Measurements from ENCODE around the gene PRDM16.

PRDM16 gene

DNA sequence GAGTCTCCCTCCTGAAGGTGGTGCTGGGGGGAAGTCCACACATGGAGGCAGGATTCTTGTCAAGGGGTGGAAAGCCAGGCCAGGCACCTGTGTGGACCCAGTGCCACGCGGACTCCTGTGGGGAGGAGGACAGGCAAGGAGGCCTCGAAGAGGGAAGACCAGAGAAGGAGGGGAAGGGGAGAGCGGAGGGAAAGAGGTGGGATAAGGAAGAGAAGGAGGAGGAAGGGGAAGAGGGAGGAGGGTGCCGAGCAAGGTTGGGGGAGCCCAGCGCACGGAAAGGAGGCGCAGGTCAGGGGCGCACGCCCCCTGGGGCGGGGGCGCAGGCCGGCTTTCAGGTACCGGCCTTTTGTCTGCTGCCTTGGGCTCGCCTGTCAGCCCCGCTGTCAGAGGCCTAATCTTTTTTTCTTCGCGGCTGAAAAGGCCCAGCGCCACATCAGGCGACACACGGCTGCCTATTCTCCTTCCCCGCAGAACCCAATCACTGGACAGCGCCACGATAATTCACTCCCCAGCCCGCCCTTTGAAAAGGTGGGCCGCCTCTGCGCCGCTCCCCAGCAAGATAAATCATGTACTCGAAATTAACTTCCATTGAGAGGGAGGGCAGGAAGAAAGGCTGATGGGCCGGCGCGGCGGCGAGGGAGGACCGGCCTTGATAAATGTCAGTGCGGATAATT lies 42.5 kb downstream of the PRDM16 start:
- no peak for DNase-seq

DNA sequence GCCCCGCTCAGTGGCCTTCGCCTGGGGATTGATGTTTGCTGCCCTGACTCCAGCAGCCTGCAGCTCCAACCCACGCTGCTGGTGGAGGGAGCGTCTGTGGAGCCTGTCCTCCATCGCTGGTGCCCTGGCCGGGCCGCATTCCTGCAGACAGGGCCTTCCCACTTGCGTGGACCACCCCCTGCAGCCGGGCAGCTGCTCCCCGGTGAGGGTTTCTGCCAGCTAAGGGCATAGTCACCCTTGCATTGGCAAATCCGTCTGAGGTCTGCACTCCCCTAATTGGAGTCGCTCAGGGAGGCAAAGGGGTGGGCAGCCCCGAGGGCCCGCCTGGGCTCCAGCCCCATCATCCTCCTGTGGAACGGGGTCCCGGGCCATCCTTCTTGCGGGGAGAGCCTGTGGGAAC lies 43.5 kb downstream of the PRDM16 start:
- no peak for DNase-seq

DNA sequence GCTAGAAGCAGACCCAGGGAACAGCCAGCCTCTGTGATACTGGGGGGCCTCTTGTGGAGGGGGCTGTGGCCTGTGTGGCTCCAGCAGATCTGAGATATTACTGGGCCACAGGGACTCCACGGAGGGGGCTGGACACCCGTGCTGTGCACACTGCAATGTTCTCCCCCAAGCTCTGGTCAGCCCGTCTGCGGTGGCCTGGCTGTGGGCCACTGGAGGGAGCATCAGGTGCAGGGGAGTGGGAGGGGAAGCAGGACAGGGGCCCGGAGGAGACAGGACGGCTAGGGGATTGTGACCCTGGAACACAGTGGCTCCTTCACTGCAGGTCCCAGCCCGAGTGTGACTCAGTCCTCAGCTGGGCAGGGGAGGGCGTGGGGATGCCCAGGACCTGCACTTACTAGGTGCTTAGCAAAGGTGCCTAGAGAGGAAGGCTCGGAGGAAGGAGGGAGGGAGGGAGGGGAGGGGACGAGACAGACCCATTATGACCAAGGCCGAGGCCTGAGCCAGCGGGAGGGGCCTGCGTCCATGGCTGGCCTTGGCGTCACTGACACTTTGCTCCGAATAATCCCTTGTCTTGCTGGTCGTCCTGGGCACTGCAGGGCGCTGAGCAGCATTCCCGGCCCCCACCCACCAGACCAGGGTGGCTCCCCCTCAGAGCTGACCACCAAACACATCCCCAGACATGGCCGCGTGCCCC lies 44.2 kb downstream of the PRDM16 start:
- no peak for DNase-seq

DNA sequence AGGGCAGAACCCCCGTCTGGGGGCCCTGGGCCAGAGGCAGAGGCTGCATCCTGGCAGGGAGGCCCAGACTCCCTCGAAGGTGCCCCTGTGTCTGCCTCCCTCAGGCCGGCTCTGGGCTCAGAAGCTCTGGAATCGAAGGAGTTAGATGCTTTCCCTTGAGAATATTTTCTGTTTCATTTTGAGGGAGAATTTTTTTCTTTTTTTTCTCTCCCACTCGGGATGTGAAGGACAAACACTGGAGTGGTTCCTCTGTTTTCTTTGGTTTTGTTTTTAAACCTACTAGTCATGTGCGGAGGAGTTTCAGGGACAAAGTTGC lies 44.7 kb downstream of the PRDM16 start:
- no peak for DNase-seq

DNA sequence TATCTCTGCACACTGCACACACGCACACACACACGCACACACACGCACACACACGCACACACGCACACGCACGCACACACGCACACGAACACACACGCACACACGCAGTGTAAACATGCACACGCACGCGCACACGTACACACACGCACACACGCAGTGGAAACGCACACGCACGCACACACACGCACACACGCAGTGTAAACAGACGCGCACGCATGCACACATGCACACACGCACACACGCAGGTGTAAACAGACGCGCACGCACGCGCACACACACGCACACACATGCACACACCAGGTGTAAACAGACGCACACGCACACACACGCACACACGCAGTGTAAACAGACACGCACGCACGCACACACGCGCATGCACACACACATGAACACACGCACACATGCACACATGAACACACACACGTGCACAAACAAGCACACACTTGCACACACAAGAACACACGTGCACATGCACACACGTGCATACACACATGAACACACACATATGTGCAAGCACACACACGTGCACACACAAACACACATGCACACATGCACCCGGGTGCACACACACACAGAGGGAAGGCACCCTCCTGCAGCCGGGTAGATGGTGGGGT lies 45.2 kb downstream of the PRDM16 start:
- DNase-seq = no peak

DNA sequence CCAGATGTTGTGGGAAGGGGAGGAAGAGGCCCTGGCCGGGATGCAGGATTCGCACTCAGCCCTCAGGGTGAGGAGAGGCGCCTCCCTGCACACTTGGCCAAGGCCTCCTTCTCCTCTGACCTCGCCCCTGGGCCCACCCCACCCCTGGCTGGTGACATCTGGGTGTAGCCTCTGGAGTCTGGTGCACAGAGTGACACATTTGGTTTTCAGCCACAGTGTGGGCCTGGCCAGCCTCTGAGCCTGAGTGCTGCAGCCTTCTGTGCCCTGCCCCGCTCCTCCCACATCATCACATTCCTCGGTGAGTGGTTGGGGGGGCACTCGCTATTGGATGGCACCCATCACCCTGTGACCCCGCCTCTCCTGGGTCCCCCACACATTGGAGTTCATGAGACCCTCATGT lies 45.8 kb downstream of the PRDM16 start:
- no peak for DNase-seq

DNA sequence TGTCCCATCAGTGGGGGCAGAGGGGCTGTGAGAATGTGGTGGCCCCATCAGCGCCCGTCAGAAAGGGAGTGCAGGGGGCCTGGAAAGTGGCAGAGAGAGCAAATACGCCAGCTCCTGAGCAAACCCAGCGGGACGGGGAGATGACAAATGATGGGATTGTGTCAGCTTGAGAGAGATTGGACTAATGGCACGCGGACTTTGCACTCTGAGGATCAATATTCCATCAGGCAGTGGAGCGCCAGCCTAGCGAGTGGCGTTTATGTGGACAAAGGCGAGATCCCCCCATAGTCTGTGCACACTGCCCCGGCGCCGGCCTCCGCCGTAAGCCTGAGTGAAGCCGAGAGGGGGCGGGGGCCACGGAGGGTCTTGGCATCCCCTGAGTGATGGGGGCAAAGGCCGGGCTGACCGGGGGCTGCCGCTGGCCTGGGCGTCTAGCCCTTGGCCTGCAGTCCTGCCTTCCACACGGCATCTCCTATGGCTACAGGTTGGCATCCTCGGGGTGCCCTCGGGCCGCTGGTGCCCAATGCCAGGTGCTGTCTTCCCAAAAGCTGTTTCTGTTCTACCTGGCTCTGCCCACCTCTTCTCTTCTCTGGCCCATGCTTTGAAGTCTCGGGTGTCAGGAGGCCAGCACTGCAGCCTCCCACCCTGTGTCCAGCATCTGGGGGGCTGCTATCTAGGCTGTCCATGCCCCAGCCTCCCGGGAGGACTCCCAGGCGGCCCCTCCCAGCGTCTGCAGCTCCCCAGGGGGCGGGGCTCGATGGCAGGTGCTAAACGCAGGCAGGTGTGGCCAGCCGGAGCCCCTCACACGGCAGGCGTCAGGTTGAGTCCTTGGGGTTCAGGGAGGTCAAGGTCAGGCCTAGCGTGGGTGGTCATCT lies 46.5 kb downstream of the PRDM16 start:
- no peak for DNase-seq

DNA sequence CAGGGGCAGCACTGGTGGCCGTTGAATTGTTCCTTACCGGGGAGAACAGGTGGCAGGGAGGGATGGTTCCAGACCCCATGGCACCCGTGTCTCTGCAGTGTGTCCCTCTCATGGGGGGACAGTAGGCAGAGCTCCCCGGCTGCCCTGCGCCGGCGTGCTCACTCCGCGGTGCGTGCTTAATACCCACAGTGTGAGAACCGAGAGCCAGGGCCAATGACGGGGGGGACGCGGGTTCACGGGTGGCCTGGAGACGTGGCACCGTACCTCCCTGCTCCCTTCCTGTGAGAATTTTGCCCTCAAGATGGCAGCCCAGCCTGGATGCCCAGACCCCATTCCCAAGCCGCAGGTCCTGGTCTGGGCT lies 47.1 kb downstream of the PRDM16 start:
- no peak for DNase-seq

DNA sequence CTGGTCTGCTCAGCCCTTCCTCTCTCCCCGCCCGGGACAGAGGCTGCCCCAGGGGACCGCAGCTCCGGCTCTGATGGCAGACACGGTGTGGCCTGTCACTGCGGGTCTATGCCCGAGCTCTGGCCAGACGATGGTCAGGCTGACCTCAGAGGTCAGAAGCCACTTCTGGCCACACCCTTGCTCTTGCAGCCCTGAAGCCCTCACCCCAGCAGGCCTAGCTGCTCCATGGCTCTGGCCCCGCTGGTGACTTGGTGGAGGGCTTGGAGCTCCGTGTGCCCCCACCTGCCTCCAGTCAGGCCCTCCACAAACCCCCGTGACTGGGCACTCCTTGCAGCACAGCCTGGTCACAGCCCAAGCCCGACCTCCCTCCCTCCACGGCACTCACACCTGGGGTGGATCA lies 47.6 kb downstream of the PRDM16 start:
- DNase-seq = no peak

DNA sequence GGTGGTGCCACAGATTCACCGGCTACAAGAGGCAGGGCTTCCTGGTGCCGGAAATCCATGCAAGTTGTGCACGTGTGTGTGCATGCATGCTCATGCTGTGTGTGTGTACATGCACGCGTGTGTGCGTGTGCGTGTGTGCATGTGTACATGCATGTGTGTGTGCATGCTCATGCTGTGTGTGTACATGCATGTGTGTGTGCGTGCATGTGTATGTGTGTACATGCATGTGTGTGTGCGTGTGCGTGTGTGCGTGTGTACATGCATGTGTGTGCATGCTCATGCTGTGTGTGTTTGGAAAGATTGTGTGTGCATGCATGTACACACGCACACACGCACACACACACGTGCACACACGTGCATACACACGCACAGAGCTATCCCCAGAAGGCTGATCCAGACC lies 48.9 kb downstream of the PRDM16 start:
- no peak for DNase-seq

DNA sequence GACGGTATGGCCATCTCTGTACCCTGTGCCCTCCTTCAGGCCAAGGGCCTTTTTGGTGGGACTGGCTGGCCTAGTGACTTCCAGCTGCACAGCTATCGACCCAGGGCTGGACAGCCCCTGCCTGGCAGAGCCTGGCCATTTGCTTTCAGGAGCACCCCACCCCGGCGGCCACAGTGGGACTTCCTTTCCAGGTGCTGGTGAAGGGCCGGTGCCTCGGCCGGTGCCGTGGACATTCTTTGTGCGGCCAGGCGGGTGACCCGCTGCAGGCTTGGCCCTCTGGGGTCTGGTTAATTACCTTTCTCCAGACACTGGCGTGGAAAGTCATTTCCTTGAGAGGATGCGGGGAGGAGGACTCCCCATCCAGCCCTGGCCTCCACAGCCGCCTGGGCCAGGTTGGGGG lies 50.1 kb downstream of the PRDM16 start:
- DNase-seq = no peak

DNA sequence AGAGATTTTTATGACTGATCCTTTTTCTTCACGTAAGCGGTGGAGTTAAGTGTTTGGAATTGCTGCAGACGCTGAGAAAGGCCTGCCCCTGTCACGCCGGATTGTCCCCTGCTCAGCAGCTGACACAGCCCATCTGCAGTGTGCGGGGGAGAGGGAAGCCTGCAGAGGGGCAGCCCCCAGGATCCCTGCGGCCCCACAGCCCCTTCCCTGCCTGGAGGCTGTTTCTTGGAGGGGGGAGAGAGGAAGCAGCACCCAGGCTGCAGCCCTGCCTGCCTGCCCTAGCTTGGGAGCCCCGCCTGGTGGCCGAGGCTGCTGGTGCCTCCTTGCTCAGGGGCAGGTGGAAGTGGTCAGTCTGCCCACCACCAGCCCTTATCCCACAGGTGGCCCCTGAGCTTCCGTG lies 50.7 kb downstream of the PRDM16 start:
- peak; percentile 22 for DNase-seq

DNA sequence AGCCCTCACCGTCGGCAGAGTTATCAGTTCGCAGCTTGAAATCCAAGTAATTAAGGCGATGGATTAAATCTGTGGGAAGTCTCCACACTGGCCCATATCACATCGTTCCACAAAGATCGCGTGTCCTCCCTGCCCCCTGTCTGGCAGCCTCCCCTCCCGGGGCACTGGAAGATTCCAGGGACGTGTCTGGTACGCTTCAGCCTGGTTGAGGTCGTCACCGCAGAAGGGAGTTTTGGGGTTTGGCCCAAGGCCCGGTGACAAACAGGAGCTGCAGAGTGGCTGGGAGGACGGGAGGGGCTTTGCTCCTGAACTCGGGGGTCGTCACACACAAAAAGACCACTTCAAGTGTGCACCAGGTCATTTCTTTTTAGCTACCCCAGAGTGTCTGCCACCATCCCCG lies 51.1 kb downstream of the PRDM16 start:
- peak; percentile 22 for DNase-seq

DNA sequence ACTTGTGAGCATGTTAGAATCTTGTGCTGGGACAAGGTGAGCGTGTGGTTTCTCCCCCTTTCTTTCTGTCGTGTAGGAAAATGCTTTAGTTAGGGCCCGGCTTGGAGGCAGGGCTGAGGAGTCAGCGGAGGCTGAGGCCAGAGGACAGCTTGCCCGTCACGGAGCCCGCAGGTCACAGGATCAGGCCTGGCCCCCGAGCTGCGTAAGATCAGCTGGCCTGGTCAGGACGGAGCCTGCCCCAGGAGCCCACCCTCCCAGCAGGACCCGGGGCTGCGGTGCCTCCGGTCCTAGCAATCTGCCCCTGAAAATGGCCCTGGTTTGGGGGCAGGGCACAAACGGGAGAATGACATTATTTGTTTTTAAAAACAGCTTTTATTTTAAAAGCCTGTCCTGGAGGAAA lies 52.0 kb downstream of the PRDM16 start:
- DNase-seq = no peak

DNA sequence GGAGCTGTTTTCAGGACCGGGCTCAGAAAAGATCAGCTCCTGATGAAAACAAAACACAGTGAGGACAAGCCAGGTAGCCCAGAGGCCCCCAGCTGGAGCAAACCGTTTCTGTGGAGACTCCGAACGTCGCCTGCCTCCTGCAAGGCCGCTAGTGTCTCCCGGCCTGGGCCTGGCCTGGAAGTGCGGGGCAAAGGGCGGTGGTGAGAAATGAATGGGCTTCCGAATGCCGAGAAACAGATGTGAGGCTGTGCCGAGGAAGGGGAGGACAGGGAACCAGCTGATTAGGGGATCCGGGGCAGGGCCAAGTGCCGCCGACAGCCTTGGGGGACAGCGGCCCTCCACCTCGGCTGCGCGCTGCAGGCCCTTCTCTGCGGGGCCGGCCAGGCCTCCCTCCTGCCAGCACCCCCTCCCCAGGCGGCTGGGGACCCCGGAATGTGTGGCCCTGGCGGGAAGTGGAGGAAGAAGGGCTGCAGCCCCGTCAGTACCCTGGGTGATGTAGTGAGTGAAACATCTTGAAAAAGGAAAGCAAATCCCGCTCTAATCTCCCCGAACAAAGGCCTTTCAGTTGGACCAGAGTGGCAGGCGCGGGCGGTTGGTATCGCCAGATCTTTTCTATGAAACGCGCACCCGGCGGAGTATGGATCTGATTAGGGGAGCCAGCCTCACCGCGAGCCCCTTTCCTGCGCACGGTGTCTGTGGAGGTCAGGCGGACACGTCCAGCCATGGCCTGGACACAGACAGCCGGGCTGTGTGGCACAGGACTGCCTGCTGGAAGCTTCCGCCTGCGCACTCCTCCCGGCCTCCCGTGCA lies 52.6 kb downstream of the PRDM16 start:
- DNase-seq = no peak

DNA sequence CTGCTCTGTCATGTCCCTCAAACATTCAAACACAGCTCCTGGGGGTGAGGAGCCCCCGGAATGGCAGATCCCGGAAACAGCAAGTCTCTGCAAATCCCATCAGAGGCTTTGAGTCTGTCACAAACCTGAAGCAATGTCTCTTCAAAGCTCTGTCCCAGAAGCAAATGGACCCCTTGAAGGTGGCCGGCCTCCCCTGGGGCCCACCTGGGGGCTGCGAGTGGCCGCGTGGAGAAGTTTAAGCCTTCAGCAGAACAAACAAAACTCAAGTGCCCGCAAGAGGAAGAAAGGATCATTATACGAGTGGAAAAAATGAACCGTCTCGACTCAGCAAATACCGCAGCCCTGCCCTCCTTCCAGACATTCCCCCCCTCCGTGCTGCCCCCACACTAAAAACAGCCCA lies 53.3 kb downstream of the PRDM16 start:
- no peak for DNase-seq

DNA sequence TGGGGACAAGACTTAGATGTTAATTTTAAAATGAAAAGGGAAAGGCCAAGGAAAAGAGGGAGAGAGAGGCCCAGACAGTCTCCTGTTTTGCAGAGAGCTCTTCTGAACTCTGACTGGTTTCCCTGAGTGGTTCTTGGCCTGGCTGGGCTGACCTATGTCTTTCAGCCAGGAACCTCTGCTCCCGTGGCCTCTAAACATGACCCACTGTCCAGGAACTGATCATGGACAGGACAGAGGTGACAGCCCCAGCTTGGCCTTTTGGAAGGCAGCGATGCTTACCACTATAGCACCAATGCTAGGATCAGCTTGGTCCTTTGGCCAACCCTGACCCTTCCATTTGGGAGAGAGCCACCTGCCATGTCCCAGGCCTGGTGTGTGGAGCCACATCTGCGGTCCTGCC lies 55.2 kb downstream of the PRDM16 start:
- no peak for DNase-seq

DNA sequence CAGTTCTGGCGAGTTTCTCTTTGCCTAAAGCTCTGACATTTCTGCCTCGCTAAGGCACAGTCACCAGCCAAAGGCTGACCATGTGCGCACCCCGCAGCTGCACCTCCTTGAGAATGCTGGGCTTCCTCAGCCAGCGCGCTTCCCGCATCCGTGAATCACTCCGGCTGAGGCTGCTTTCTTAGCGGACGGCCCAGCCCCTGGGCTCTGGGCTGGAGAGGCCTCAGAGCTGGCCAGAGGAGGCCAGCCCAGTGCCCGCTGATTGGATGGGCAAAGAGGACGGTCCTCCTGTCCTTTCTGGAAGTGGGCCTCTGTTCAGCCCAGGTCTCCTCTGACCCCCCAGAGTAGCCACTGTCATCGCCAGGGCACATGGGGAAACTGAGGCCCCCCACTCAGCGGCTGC lies 56.1 kb downstream of the PRDM16 start:
- DNase-seq = no peak

DNA sequence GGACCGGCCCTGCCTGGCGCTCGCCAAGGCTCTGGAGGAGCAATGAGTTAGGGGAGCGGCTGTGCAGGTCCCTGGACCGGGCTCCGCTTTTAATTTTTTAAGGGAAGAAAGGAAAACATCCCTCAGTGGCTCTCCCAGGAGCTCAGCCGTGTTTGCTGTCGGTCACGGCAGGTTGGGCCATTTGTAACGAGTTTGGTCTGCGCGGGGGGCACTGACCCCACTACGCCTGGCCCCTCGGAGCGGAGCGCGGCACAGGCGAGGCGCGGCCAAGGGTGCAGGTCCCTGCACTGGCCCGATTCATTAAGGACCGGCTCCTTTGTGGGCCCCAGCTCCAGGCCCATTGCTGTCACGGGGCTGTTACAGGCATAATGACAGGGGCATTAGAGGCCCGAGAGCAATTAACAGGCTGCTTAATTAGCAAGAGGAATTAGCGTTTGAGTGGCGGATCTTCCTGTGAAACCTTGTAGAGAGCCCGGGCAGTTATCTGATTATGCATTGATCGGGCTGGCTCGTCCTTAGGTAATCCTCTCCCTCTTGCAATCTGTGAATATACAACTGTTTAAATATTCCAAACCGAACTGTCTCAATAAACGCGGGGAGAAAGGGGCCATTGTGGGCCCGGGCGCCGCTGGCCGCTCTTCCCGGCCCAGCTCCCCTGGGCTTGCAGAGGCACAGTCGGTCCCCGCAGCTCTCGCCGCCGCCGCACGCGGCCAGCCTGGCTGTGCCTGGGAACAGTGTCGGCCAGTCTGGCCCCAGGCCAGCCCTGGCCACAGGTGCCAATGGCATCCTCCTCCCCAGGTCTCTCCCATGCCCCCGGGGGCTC lies 56.8 kb downstream of the PRDM16 start:
- DNase-seq = no peak

DNA sequence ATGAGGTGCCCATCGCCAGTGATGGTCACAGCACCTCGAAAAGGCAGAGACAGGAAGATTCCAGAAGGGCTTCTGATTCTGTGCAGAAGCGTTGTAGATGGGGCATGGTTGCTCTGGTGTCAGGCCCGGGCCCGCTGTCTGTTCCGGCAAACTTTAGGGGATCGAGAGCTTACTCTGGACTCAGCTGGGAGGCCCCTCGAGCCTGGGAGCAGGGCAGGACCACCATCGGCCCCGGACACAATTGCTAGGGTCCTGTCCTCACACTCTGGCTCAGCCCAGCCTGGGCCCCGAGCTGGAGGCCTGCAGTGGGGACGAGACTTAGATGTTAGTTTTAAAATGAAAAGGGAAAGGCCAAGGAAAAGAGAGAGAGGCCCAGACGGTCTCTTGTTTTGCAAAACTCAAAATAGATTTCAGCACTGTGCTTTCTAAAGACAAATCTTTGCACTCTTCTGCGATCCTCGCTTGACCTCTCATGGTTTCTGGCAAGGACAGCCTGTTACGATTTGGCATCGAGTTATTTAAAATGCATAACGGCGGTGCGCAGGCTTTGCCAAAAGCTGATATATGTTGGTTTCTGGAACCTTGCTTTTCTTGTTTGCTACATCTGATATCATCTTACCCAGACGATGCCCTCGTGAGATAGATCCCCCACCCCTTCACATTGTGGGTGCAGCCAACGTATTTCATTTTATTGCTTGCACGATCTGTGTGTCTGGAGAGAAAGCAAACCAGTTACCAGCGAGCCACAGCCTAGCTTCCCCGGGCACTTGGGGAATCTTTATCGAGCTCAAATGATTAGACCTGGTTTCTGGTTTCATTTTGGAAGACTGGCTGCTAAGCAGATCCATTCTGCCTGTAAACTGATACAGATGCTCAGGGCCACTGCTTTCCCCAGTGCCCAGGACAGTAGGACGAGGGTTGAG lies 58.0 kb downstream of the PRDM16 start:
- DNase-seq = no peak

DNA sequence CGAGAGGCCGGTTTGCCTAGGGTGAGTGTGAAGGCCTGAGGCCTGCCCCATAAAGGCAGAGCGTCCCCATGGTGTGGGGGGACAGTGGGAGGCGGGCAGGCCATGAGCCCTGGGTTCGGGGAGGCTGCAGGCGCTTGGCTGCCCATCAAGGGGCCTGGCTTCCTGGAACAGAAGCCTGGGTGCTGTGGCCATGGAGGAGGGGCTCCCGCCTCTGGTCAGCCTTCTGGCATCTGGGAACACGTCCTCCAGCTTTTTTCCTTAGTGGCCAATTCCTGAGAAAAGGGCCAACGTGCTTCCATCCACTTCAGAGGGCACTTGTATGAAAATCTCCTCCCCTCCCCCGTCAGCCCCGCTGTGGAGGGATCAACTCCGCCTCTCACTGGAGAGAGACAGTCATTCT lies 58.7 kb downstream of the PRDM16 start:
- DNase-seq = no peak

Data from OCI-M1 (cell line).